HG03108 (cell line): ENCODE data around the gene OAS2.
"Not testable (repeated sequence)": the region's sequence is repeated elsewhere in the genome, so short reads cannot be mapped to it uniquely, and the experiment has no call there.

Experiments used
- ATAC-seq: cut with Tn5 transposase; IDR thresholded peaks from one replicate; pipeline ENCODE4 v1.9.1; 2021; ENCODE audit warnings: moderate library complexity; ENCODE audit not compliant: unreplicated experiment

OAS2 gene

GRCh38 chr12:112948806-112949205, 29.5 kb upstream of the OAS2 start:
- ATAC-seq = no peak

GRCh38 chr12:112950701-112951100, 27.6 kb upstream of the OAS2 start:
- ATAC-seq = no peak

- not testable (repeated sequence) for ATAC-seq
Observed at GRCh38 chr12:112957125-112957524, 21.2 kb upstream of the OAS2 start.

- no peak for ATAC-seq
Observed at GRCh38 chr12:112961074-112961473, 17.2 kb upstream of the OAS2 start.

- ATAC-seq = no peak
Observed at GRCh38 chr12:112961536-112961935, 16.8 kb upstream of the OAS2 start.

GRCh38 chr12:112962561-112962960, 15.8 kb upstream of the OAS2 start:
- ATAC-seq = no peak

GRCh38 chr12:112963227-112963861, 15.0 kb upstream of the OAS2 start:
- ATAC-seq = no peak

- no peak for ATAC-seq
Observed at GRCh38 chr12:112964067-112964670, 14.2 kb upstream of the OAS2 start.

- no peak for ATAC-seq
Observed at GRCh38 chr12:112964915-112965314, 13.4 kb upstream of the OAS2 start.

- ATAC-seq = no peak
Observed at GRCh38 chr12:112965643-112966042, 12.7 kb upstream of the OAS2 start.

- no peak for ATAC-seq
Observed at GRCh38 chr12:112967306-112967705, 11.0 kb upstream of the OAS2 start.

GRCh38 chr12:112967858-112968257, 10.5 kb upstream of the OAS2 start:
- ATAC-seq = no peak

GRCh38 chr12:112969547-112970306, 8.6 kb upstream of the OAS2 start:
- no peak for ATAC-seq

GRCh38 chr12:112970391-112970790, 7.9 kb upstream of the OAS2 start:
- ATAC-seq = no peak

- ATAC-seq = no peak
Observed at GRCh38 chr12:112971248-112971647, 7.1 kb upstream of the OAS2 start.

- no peak for ATAC-seq
Observed at GRCh38 chr12:112973011-112973735, 5.1 kb upstream of the OAS2 start.

GRCh38 chr12:112973818-112974231, 4.5 kb upstream of the OAS2 start:
- no peak for ATAC-seq

- no peak for ATAC-seq
Observed at GRCh38 chr12:112974904-112975303, 3.4 kb upstream of the OAS2 start.

GRCh38 chr12:112977139-112977538, 1.2 kb upstream of the OAS2 start:
- no peak for ATAC-seq

GRCh38 chr12:112977641-112978040, 678 bp upstream of the OAS2 start:
- ATAC-seq = no peak

- ATAC-seq = no peak
Observed at GRCh38 chr12:112979041-112979680, 842 bp downstream of the OAS2 start.
